Fibroblast of lung (primary cell): Measurements from ENCODE around the gene TMED3. TPM values are rescaled to one million over a fixed set of nuclear protein-coding genes. Genes with fewer than 3 reads are reported as not detected.

Experiments used
- DNase-seq, 2 donors: peaks; one replicate each; pipeline versions ENCODE4 v3.0.0 to v3.0.0-alpha.2; 2010; ENCODE audit warnings: low read depth in 2 of 2
- H2AFZ ChIP-seq: 2 replicates; pipeline ENCODE4 v1.5.1; 2012; ENCODE audit warnings: low read length, control low read depth, inconsistent platforms
- H3K27ac ChIP-seq: 2 replicates; pipeline ENCODE4 v1.5.1; 2011; ENCODE audit warnings: low read length, control low read depth; ENCODE audit not compliant: insufficient read depth
- H3K27me3 ChIP-seq: 2 replicates; pipeline ENCODE4 v1.5.1; 2011; ENCODE audit warnings: mild to moderate bottlenecking, low read length; ENCODE audit not compliant: control insufficient read depth, insufficient read depth
- H3K36me3 ChIP-seq: 2 replicates; pipeline ENCODE4 v1.5.1; 2011; ENCODE audit warnings: low read length; ENCODE audit not compliant: control insufficient read depth, insufficient read depth
- H3K4me1 ChIP-seq: 2 replicates; pipeline ENCODE4 v1.5.1; 2011; ENCODE audit warnings: low read length; ENCODE audit not compliant: control insufficient read depth, insufficient read depth; ENCODE audit errors: extremely low read depth
- H3K4me2 ChIP-seq: 2 replicates; pipeline ENCODE4 v1.5.1; 2011; ENCODE audit warnings: low read length, control low read depth; ENCODE audit not compliant: insufficient read depth; ENCODE audit errors: extremely low read depth
- H3K4me3 ChIP-seq, 4 experiments: fragments of 200-600 bp in 1 of 4; sonication (generic) in 1 of 4; replicated peaks in 1 of 4; 2 replicates each; pipeline ENCODE4 v1.5.1; 2011 to 2016; ENCODE audit warnings: low read length in 4 of 4, low read depth in 3 of 4, mild to moderate bottlenecking in 3 of 4, control low read depth in 2 of 4, inconsistent platforms in 1 of 4, mixed read lengths in 1 of 4; ENCODE audit not compliant: insufficient read depth in 1 of 4; ENCODE audit errors: control extremely low read depth in 1 of 4
- H3K79me2 ChIP-seq: 2 replicates; pipeline ENCODE4 v1.5.1; 2012; ENCODE audit warnings: mild to moderate bottlenecking, low read length, inconsistent platforms; ENCODE audit not compliant: control insufficient read depth, insufficient read depth
- H3K9ac ChIP-seq: 2 replicates; pipeline ENCODE4 v1.5.1; 2011; ENCODE audit warnings: mild to moderate bottlenecking, low read length, control low read depth; ENCODE audit not compliant: insufficient read depth
- H3K9me3 ChIP-seq: 2 replicates; pipeline ENCODE4 v1.5.1; 2012; ENCODE audit warnings: low read depth, low read length; ENCODE audit not compliant: control insufficient read depth, insufficient read depth
- H4K20me1 ChIP-seq: 2 replicates; pipeline ENCODE4 v1.5.1; 2011; ENCODE audit warnings: low read length; ENCODE audit not compliant: control insufficient read depth, insufficient read depth; ENCODE audit errors: extremely low read depth
- EZH2 ChIP-seq: IDR thresholded peaks from 2 replicates; pipeline ENCODE4 v1.5.1; 2012; ENCODE audit warnings: low read length, control low read depth, mild to moderate bottlenecking; ENCODE audit errors: missing control alignments
- polyA plus RNA-seq, 2 donors: library from polyadenylated mRNA; depleted of rRNA in 1 of 2; stranded (reverse) in 1 of 2; unstranded in 1 of 2; fragments of >200 nt; gene quantifications; 2 replicates each; pipeline ENCODE4 v1.2.1, GENCODE V29; 2011 to 2012; ENCODE audit warnings: missing spikeins in 1 of 2
- total RNA-seq: library from RNA; depleted of rRNA; stranded (reverse); fragments of >200 nt; gene quantifications from 2 replicates; pipeline ENCODE4 v1.2.1, GENCODE V29; 2014
- TF ChIP-seq, protein P1 (sequence below), 2 donors: IDR thresholded peaks in 1 of 2; conservative IDR thresholded peaks in 1 of 2; 1 replicate in 1 of 2; 2 replicates in 1 of 2; pipeline ENCODE4 v1.5.1; 2011 to 2012; ENCODE audit warnings: low read length in 2 of 2, control low read depth in 1 of 2, inconsistent platforms in 1 of 2, low read depth in 1 of 2, mild to moderate bottlenecking in 1 of 2

The TMED3 gene
- total and polyA plus RNA-seq, 2 donors (not counting 1 experiment from before 2014, with no cell fraction given) = 118 to 143 TPM

DNA sequence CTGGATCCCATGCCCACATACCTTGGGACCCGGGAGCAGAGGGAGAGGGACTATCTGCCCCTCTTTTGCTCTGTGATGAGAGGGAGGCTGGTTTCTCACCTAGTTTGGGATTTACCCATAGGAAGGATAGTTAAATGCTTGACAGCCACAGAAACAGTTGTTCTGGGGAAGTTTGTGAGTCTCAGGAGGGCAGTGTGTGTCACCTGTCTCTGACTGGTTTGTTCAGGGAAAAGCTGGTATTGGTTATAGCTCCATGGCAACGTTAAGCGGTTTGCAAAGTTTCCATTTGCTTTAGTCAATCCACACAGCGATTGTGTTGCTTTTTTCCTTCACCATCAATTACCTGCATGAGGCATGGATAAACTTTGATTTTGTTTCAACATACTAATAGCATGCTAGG lies 3.7 kb upstream of the TMED3 start:
- Histone ChIP-seq H3K9me3 (no peaks in the 10 kb centered on the region), H3K79me2 (peaks cover 10% of the 10 kb centered on the region), H3K9ac (no peak overlapping the region), H3K36me3 (no peaks in the 10 kb centered on the region), H3K4me3 (no peak overlapping the region), H2AFZ (no peak overlapping the region), H4K20me1 (no peaks in the 10 kb centered on the region), H3K27me3 (peaks cover 10% of the 10 kb centered on the region), H3K27ac (no peak overlapping the region), H3K4me2 (no peak overlapping the region), H3K4me1 (peaks cover 4% of the 10 kb centered on the region)
- no peak for DNase-seq
- TF ChIP-seq, protein P1, sequence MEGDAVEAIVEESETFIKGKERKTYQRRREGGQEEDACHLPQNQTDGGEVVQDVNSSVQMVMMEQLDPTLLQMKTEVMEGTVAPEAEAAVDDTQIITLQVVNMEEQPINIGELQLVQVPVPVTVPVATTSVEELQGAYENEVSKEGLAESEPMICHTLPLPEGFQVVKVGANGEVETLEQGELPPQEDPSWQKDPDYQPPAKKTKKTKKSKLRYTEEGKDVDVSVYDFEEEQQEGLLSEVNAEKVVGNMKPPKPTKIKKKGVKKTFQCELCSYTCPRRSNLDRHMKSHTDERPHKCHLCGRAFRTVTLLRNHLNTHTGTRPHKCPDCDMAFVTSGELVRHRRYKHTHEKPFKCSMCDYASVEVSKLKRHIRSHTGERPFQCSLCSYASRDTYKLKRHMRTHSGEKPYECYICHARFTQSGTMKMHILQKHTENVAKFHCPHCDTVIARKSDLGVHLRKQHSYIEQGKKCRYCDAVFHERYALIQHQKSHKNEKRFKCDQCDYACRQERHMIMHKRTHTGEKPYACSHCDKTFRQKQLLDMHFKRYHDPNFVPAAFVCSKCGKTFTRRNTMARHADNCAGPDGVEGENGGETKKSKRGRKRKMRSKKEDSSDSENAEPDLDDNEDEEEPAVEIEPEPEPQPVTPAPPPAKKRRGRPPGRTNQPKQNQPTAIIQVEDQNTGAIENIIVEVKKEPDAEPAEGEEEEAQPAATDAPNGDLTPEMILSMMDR (conservative IDR thresholded peaks at IDR 0.05 in 1 of 2, IDR thresholded peaks at IDR 0.05 in 1 of 2; ENCODE audit: low read depth in 1 of 2, low read length in 2 of 2) = no peak
- TF ChIP-seq EZH2 = no peak

DNA sequence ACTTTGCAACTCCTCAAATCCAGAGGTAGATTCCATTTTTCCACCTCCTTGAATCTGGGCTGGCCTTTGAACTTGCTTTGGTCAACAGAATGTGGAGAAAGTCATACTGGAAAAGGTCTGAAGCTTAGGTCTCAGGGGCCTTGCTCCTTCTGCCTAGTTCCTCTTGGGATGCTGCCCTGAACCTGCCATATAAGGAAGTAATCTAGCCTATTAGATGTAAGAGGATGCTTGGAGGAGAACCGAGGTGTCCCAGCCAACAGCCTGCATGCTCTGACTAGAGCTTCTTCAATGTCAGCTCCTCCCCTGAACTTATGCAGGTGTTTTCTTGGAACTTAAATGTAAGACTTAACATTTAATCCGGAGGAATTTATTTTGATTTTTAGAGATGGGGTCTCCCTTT lies 2.0 kb upstream of the TMED3 start:
- peaks cover 19% of the 10 kb centered on the region for H3K79me2 ChIP-seq
- H3K36me3 ChIP-seq = peaks cover 3% of the 10 kb centered on the region
- peaks cover 5% of the 10 kb centered on the region for H3K4me1 ChIP-seq
- H3K9me3 ChIP-seq = no peaks in the 10 kb centered on the region
- H4K20me1 ChIP-seq = no peaks in the 10 kb centered on the region
- no peak for DNase-seq
- no peak overlapping the region for H3K4me2 ChIP-seq
- TF ChIP-seq, protein P1 (conservative IDR thresholded peaks at IDR 0.05 in 1 of 2, IDR thresholded peaks at IDR 0.05 in 1 of 2; ENCODE audit: low read depth in 1 of 2, low read length in 2 of 2) = no peak
- H3K9ac ChIP-seq = no peak overlapping the region
- peaks cover 10% of the 10 kb centered on the region for H3K27me3 ChIP-seq
- H3K27ac ChIP-seq = no peak overlapping the region
- no peak overlapping the region for H3K4me3 ChIP-seq
- no peak overlapping the region for H2AFZ ChIP-seq

DNA sequence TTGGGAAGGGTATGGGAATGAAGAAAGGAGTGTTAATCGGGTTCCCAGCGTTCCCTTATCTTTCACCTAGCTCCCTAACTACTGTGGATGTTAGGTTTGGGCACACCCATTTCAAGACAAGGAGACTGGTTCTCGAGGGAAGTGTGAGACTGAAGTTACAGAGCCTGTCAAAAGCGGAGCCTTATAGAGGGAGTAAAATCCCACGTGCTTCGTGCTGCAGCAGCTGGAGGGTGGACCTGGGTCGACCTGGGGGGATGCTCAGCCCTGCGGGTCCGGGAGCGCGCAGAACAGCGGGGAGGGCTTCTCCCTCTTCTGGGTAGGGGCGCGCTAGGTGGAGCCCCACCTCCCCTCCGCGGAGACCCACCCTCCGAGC lies 314 bp upstream of the TMED3 start:
- DNase-seq = peak; percentile 37 to 40
- H4K20me1 ChIP-seq = no peaks in the 10 kb centered on the region
- H3K9ac ChIP-seq = no peak overlapping the region

More for the DNA sequence above, 314 bp upstream of the TMED3 start:
- Histone ChIP-seq H3K79me2 (peaks cover 19% of the 10 kb centered on the region), H3K4me2 (peak overlapping the region; percentile 92), H3K9me3 (no peaks in the 10 kb centered on the region), H3K27ac (no peak overlapping the region), H3K4me1 (peaks cover 5% of the 10 kb centered on the region), H3K27me3 (peaks cover 10% of the 10 kb centered on the region), H2AFZ (peak overlapping the region; percentile 88), H3K4me3 (peak overlapping the region; percentile 48 to 97 (median 58)), H3K36me3 (peaks cover 13% of the 10 kb centered on the region)
- no peak for TF ChIP-seq EZH2
- TF ChIP-seq, protein P1 (conservative IDR thresholded peaks at IDR 0.05 in 1 of 2, IDR thresholded peaks at IDR 0.05 in 1 of 2; ENCODE audit: low read depth in 1 of 2, low read length in 2 of 2) = no peak
